K562 (cell line): ENCODE data around the gene DNAJB13. TPM values are rescaled to one million over a fixed set of nuclear protein-coding genes. Genes with fewer than 3 reads are reported as not detected.
A peak's percentile ranks its signal among the peaks of the same experiment; 100 is the strongest.

Experiments
- ARID1B ChIP-seq: fragments of 450-650 bp; IDR thresholded peaks from 2 replicates; pipeline ENCODE4 v1.6.1; 2016; ENCODE audit warnings: antibody characterized with exemption, mild to moderate bottlenecking, inconsistent platforms
- ARNT ChIP-seq, 2 experiments: fragments of 450-650 bp; IDR thresholded peaks; 2 replicates each; pipeline ENCODE4 v1.6.1; 2016; ENCODE audit warnings: mild to moderate bottlenecking in 1 of 2
- ASH1L ChIP-seq: fragments of 450-650 bp; IDR thresholded peaks from 2 replicates; pipeline ENCODE4 v1.6.1; 2018; ENCODE audit warnings: borderline replicate concordance, mild to moderate bottlenecking, low read depth; ENCODE audit not compliant: partially characterized antibody
- CBFA2T2 ChIP-seq: fragments of 450-650 bp; conservative IDR thresholded peaks from 2 replicates; pipeline ENCODE4 v1.6.1; 2017; ENCODE audit warnings: mild to moderate bottlenecking
- CCAR2 ChIP-seq: fragments of 200-400 bp; formaldehyde crosslinking; IDR thresholded peaks from 2 replicates; pipeline ENCODE4 v1.6.1; 2017; ENCODE audit warnings: mild to moderate bottlenecking, low read depth, low read length
- CREB5 ChIP-seq: fragments of 250-450 bp; sonication (Bioruptor Pico); IDR thresholded peaks from 2 replicates; pipeline ENCODE4 v1.5.0; 2020; ENCODE audit warnings: mild to moderate bottlenecking
- CXXC5 ChIP-seq: fragments of 250-450 bp; sonication (Bioruptor Pico); IDR thresholded peaks from 2 replicates; pipeline ENCODE4 v1.8.0; 2022; ENCODE audit warnings: inconsistent platforms, mild to moderate bottlenecking, moderate library complexity
- FOXA3 ChIP-seq, 2 experiments: fragments of 450-650 bp in 1 of 2; sonication (generic) in 1 of 2; formaldehyde crosslinking; IDR thresholded peaks in 1 of 2; conservative IDR thresholded peaks in 1 of 2; 2 replicates each; pipeline versions ENCODE4 v1.4.0 to v1.8.0; 2020 to 2022; ENCODE audit warnings: mild to moderate bottlenecking in 2 of 2, missing genetic modification reagents in 1 of 2
- MEIS2 ChIP-seq: fragments of 450-650 bp; IDR thresholded peaks from 2 replicates; pipeline ENCODE4 v1.6.1; 2014; ENCODE audit warnings: mild to moderate bottlenecking; ENCODE audit not compliant: partially characterized antibody
- NFE2 ChIP-seq: IDR thresholded peaks from 2 replicates; pipeline ENCODE4 v1.6.1; 2014; ENCODE audit warnings: antibody characterized with exemption, low read depth
- NKRF ChIP-seq: fragments of 450-650 bp; IDR thresholded peaks from 2 replicates; pipeline ENCODE4 v1.6.1; 2016; ENCODE audit warnings: borderline replicate concordance
- PPARD ChIP-seq: fragments of 250-450 bp; sonication (Bioruptor Pico); IDR thresholded peaks from 2 replicates; pipeline ENCODE4 v1.8.0; 2022; ENCODE audit warnings: inconsistent platforms, mild to moderate bottlenecking, moderate library complexity
- RNF219 ChIP-seq: fragments of 250-450 bp; sonication (Bioruptor Pico); IDR thresholded peaks from 2 replicates; pipeline ENCODE4 v1.5.0; 2022; ENCODE audit warnings: mild to moderate bottlenecking
- RUNX1 ChIP-seq: sonication (generic); IDR thresholded peaks from 2 replicates; pipeline ENCODE4 v1.6.1; 2016; ENCODE audit warnings: antibody characterized with exemption, low read depth
- SAFB2 ChIP-seq: fragments of 200-400 bp; formaldehyde crosslinking; IDR thresholded peaks from 2 replicates; pipeline ENCODE4 v1.6.1; 2018; ENCODE audit warnings: borderline replicate concordance, low read length, low read depth, moderate library complexity; ENCODE audit not compliant: severe bottlenecking
- SNAPC5 ChIP-seq: fragments of 250-450 bp; sonication (Bioruptor Pico); IDR thresholded peaks from 2 replicates; pipeline ENCODE4 v1.8.0; 2021; ENCODE audit warnings: moderate library complexity, mild to moderate bottlenecking, inconsistent platforms
- SRSF7 ChIP-seq: fragments of 200-400 bp; formaldehyde crosslinking; optimal IDR thresholded peaks from 2 replicates; pipeline ENCODE3; 2017; ENCODE audit warnings: mild to moderate bottlenecking, low read depth, low read length
- STAG1 ChIP-seq: sonication (generic); formaldehyde crosslinking; IDR thresholded peaks from 2 replicates; pipeline ENCODE4 v1.5.0; 2020; ENCODE audit warnings: missing genetic modification reagents, borderline replicate concordance
- ZBTB43 ChIP-seq: sonication (generic); formaldehyde crosslinking; IDR thresholded peaks from 2 replicates; pipeline ENCODE4 v1.8.0; 2023; ENCODE audit warnings: mild to moderate bottlenecking, missing genetic modification reagents
- ZNF174 ChIP-seq: fragments of 250-450 bp; sonication (Bioruptor Pico); IDR thresholded peaks from 2 replicates; pipeline ENCODE4 v1.4.0; 2020; ENCODE audit warnings: mild to moderate bottlenecking
- ZNF740 ChIP-seq, 3 experiments: fragments of 200-800 bp in 1 of 3; sonication (Bioruptor generic) in 1 of 3; sonication (generic) in 1 of 3; formaldehyde crosslinking in 1 of 3; IDR thresholded peaks; 2 replicates each; pipeline versions ENCODE4 v1.6.1 to v1.8.0; 2016 to 2022; ENCODE audit warnings: mild to moderate bottlenecking in 2 of 3, missing compliant biosample characterization in 2 of 3, missing genetic modification characterization in 2 of 3, missing genetic modification reagents in 1 of 3
- polyA plus RNA-seq, 8 experiments: library from polyadenylated mRNA; depleted of rRNA in 4 of 8; stranded (reverse) in 5 of 8; unstranded in 3 of 8; fragments of >200 nt; fragmentation: Nextera tagmentation in 2 of 8; fragmentation: Illumina TruSeq in 1 of 8; extraction: Ambion mirVana in 2 of 8; extraction: Trizol in 1 of 8; gene quantifications; 2 replicates each; pipeline versions ENCODE4 v1.2.1 to v1.2.3, GENCODE V29; 2011 to 2014; ENCODE audit warnings: inconsistent platforms in 1 of 8, missing spikeins in 1 of 8
- total RNA-seq, 7 experiments: library from RNA; depleted of rRNA in 6 of 7; stranded (reverse); fragments of >200 nt in 6 of 7; fragmentation: Illumina TruSeq in 2 of 7; extraction: Trizol in 2 of 7; gene quantifications; 2 replicates each; pipeline versions ENCODE4 v1.2.1 to v1.2.3, GENCODE V29; 2011 to 2021; ENCODE audit warnings: low replicate concordance in 1 of 7

DNAJB13 gene
- total and polyA plus RNA-seq, 9 of the 15 experiments (the other 6 are each of a cell fraction or from before 2014, with no cell fraction given): 0.14 TPM; not detected in 8

- TF ChIP-seq RNF219 (CRISPR knock-in tag): no peak
- no peak for TF ChIP-seq NKRF
- no peak for TF ChIP-seq PPARD (CRISPR knock-in tag)
- TF ChIP-seq MEIS2: no peak
- no peak for TF ChIP-seq ZNF174 (CRISPR knock-in tag)
- no peak for TF ChIP-seq SRSF7
- no peak for TF ChIP-seq SNAPC5
- TF ChIP-seq ASH1L: no peak
- no peak for TF ChIP-seq ARID1B
- no peak for TF ChIP-seq ZNF740 (CRISPR knock-in tag; IDR thresholded peaks at IDR 0.05)
- TF ChIP-seq ZNF740 (tag; IDR thresholded peaks at IDR 0.05): no peak
- TF ChIP-seq ZBTB43 (CRISPR knock-in tag): no peak
- no peak for TF ChIP-seq CXXC5 (CRISPR knock-in tag)
- no peak for TF ChIP-seq CCAR2
- TF ChIP-seq NFE2: peak; percentile 76
- no peak for TF ChIP-seq STAG1 (CRISPR knock-in tag)
- TF ChIP-seq SAFB2: no peak
- no peak for TF ChIP-seq FOXA3 (CRISPR knock-in tag; conservative IDR thresholded peaks at IDR 0.05 in 1 of 2, IDR thresholded peaks at IDR 0.05 in 1 of 2)
- no peak for TF ChIP-seq RUNX1
- no peak for TF ChIP-seq CREB5
- no peak for TF ChIP-seq ARNT (IDR thresholded peaks at IDR 0.05)
- no peak for TF ChIP-seq CBFA2T2
Observed at GRCh38 chr11:73902303-73902702, 48.5 kb upstream of the DNAJB13 start (continued).
